Loucy (cell line): ENCODE results near the gene CYSTM1.

Source experiments
- H2AFZ ChIP-seq: fragments of 200-600 bp; sonication (generic); 2 replicates; pipeline ENCODE4 v1.6.0; 2016; ENCODE audit warnings: antibody characterized with exemption, mild to moderate bottlenecking, low read length, moderate library complexity
- H3F3A ChIP-seq: fragments of 200-600 bp; 2 replicates; pipeline ENCODE4 v1.6.0; 2016; ENCODE audit warnings: antibody characterized with exemption, low read depth, mild to moderate bottlenecking
- H3K27me3 ChIP-seq: fragments of 200-600 bp; sonication (generic); 2 replicates; pipeline ENCODE4 v1.6.1; 2014; ENCODE audit warnings: low read length, mild to moderate bottlenecking; ENCODE audit not compliant: insufficient read depth, poor library complexity, severe bottlenecking
- H3K36me3 ChIP-seq: fragments of 200-600 bp; sonication (generic); 2 replicates; pipeline ENCODE4 v1.6.1; 2016; ENCODE audit warnings: low read length; ENCODE audit not compliant: insufficient read depth
- H3K4me1 ChIP-seq: fragments of 200-600 bp; sonication (generic); 2 replicates; pipeline ENCODE4 v1.5.1; 2014; ENCODE audit warnings: low read length, mild to moderate bottlenecking; ENCODE audit not compliant: insufficient read depth, poor library complexity, severe bottlenecking
- H3K4me2 ChIP-seq: fragments of 200-600 bp; sonication (generic); 2 replicates; pipeline ENCODE4 v1.6.0; 2014; ENCODE audit warnings: antibody characterized with exemption, low read length, low read depth, mild to moderate bottlenecking; ENCODE audit not compliant: poor library complexity, severe bottlenecking
- H3K4me3 ChIP-seq: fragments of 200-600 bp; sonication (generic); 2 replicates; pipeline ENCODE4 v1.5.1; 2014; ENCODE audit warnings: low read length, mild to moderate bottlenecking, mixed read lengths; ENCODE audit not compliant: poor library complexity, severe bottlenecking
- H3K79me2 ChIP-seq: fragments of 200-600 bp; sonication (generic); 2 replicates; pipeline ENCODE4 v1.6.1; 2014; ENCODE audit warnings: low read length; ENCODE audit not compliant: insufficient read depth
- H3K9ac ChIP-seq: fragments of 200-600 bp; sonication (generic); 2 replicates; pipeline ENCODE4 v1.6.0; 2014; ENCODE audit warnings: mild to moderate bottlenecking, low read depth, low read length, moderate library complexity; ENCODE audit not compliant: poor library complexity, severe bottlenecking
- H3K9me2 ChIP-seq: fragments of 200-600 bp; sonication (generic); replicated peaks from 2 replicates; pipeline ENCODE4 v1.6.1; 2016; ENCODE audit warnings: low read depth, low read length, mixed read lengths
- H3K9me3 ChIP-seq: fragments of 200-600 bp; sonication (generic); 2 replicates; pipeline ENCODE4 v1.6.1; 2014; ENCODE audit warnings: mild to moderate bottlenecking, antibody characterized with exemption, low read length, low read depth; ENCODE audit not compliant: insufficient read depth
- H4K20me1 ChIP-seq: fragments of 200-600 bp; sonication (generic); 2 replicates; pipeline ENCODE4 v1.6.0; 2014; ENCODE audit warnings: antibody characterized with exemption, low read length, mild to moderate bottlenecking; ENCODE audit not compliant: insufficient read depth, poor library complexity, severe bottlenecking
- EZH2phosphoT487 ChIP-seq: fragments of 200-600 bp; IDR thresholded peaks from 2 replicates; pipeline ENCODE4 v1.6.1; 2018; ENCODE audit warnings: antibody characterized with exemption, mild to moderate bottlenecking, moderate library complexity, borderline replicate concordance
- TF ChIP-seq, protein P1 (sequence below): fragments of 200-600 bp; sonication (generic); conservative IDR thresholded peaks from 2 replicates; pipeline ENCODE4 v1.5.1; 2014; ENCODE audit warnings: mild to moderate bottlenecking, antibody characterized with exemption, low read length

CYSTM1 gene

DNA sequence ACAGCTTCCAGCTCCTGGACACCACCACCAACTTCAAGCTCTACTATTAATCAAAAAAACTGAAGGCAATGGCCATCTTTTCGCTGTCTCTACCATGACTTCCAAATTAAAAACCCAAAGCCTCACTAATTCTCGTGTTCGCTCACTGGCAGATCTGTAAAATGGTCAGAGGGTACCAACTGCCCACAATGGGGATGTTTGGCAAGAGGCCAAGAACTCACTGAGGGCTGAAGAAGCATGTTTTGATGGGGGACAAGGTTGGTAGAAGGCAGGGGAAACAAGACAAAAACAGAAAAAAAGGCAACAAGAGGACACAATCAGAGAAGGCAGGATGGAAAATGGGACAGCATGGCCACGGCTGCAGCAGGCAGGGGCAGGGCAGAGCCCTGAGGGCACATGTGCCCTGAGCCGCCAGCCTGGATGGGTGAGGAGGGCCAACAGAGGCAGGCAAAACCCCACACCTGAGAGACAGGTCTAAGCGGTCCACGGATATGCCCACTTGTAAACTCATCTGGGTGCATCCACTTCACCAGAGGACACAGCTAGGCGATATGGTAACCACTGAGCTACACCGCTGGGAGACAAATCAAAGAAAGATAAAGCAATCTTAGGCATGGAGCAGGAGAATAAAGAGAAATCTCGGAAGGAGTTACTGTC lies 77.6 kb downstream of the CYSTM1 start:
- H3K79me2 ChIP-seq, result peaks cover 26% of the 10 kb centered on the region
- H4K20me1 ChIP-seq, result peaks cover 7% of the 10 kb centered on the region
- TF ChIP-seq, protein P1, sequence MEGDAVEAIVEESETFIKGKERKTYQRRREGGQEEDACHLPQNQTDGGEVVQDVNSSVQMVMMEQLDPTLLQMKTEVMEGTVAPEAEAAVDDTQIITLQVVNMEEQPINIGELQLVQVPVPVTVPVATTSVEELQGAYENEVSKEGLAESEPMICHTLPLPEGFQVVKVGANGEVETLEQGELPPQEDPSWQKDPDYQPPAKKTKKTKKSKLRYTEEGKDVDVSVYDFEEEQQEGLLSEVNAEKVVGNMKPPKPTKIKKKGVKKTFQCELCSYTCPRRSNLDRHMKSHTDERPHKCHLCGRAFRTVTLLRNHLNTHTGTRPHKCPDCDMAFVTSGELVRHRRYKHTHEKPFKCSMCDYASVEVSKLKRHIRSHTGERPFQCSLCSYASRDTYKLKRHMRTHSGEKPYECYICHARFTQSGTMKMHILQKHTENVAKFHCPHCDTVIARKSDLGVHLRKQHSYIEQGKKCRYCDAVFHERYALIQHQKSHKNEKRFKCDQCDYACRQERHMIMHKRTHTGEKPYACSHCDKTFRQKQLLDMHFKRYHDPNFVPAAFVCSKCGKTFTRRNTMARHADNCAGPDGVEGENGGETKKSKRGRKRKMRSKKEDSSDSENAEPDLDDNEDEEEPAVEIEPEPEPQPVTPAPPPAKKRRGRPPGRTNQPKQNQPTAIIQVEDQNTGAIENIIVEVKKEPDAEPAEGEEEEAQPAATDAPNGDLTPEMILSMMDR, result no peak
- TF ChIP-seq EZH2phosphoT487, result no peak
- no peaks in the 10 kb centered on the region for H3K9me3 ChIP-seq
- H3K4me1 ChIP-seq, result peaks cover 15% of the 10 kb centered on the region
- H2AFZ ChIP-seq, result no peak overlapping the region
- H3K4me2 ChIP-seq, result no peak overlapping the region
- H3F3A ChIP-seq, result no peaks in the 10 kb centered on the region
- no peaks in the 10 kb centered on the region for H3K9me2 ChIP-seq
- H3K36me3 ChIP-seq, result peaks cover 15% of the 10 kb centered on the region; the same call in 1 of the 2 replicates
- no peaks in the 10 kb centered on the region for H3K27me3 ChIP-seq
- no peak overlapping the region for H3K9ac ChIP-seq
- H3K4me3 ChIP-seq, result no peak overlapping the region

GRCh38 chr5:140253985-140254384 lies 79.0 kb downstream of the CYSTM1 start:
- Histone ChIP-seq H3K9ac (no peak overlapping the region), H3K4me1 (peaks cover 15% of the 10 kb centered on the region), H3K4me2 (no peak overlapping the region), H3K9me2 (no peaks in the 10 kb centered on the region), H4K20me1 (peaks cover 7% of the 10 kb centered on the region), H3K79me2 (peaks cover 26% of the 10 kb centered on the region), H3K4me3 (no peak overlapping the region), H3K27me3 (no peaks in the 10 kb centered on the region), H3F3A (no peaks in the 10 kb centered on the region), H2AFZ (no peak overlapping the region), H3K9me3 (no peaks in the 10 kb centered on the region), H3K36me3 (peaks cover 25% of the 10 kb centered on the region; the same call in 1 of the 2 replicates)
- no peak for TF ChIP-seq EZH2phosphoT487
- TF ChIP-seq, protein P1, result no peak

DNA sequence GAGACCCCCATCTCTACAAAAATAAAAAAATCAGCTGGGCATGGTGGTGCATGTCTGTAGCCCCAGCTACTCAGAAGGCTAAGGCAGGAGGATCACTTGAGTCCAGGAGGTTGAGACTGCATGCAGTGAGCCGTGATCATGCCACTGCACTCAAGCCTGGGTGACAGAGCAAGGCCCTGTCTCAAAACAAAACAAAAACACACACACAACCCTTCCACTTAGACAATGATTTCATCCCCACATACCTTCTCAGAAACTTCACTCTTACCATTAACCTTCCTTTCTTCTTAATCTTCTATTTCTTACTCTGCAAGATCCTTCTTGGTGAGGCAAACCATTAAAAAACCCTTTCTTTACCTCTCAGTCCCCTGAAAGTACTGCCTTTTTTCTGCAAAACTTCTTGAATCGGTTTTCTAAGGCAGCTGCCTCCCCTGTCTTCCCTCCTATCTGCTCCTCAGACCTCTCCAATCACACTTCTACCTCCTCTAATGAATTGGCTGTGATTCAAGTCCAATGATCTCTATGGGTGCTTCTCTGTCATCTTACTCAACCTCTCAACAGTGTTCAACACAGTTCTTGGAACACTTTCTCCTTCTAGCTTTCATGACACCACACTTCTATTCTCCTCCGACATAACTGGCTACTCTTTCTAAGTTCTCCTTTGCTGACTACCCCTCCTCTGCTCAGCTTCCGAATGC lies 80.6 kb downstream of the CYSTM1 start:
- H3K36me3 ChIP-seq, result peaks cover 17% of the 10 kb centered on the region; the same call in 1 of the 2 replicates
- H3K9me2 ChIP-seq, result no peaks in the 10 kb centered on the region
- peaks cover 21% of the 10 kb centered on the region for H3K79me2 ChIP-seq

More for the DNA sequence above, 80.6 kb downstream of the CYSTM1 start:
- Histone ChIP-seq H3K9ac (no peak overlapping the region), H3K4me3 (no peak overlapping the region), H3K27me3 (no peaks in the 10 kb centered on the region), H3K4me1 (peaks cover 7% of the 10 kb centered on the region), H3K9me3 (no peaks in the 10 kb centered on the region), H3F3A (no peaks in the 10 kb centered on the region), H4K20me1 (peaks cover 7% of the 10 kb centered on the region), H2AFZ (no peak overlapping the region), H3K4me2 (no peak overlapping the region)
- TF ChIP-seq, protein P1, result no peak
- no peak for TF ChIP-seq EZH2phosphoT487
